VCaP (cell line): ENCODE data around the gene COL3A1.

Experiments used
- H3K27ac ChIP-seq: fragments of 450-650 bp; 2 replicates; pipeline ENCODE4 v1.5.1; 2017
- TF ChIP-seq, protein P1 (sequence below): fragments of 450-650 bp; conservative IDR thresholded peaks from 2 replicates; pipeline ENCODE4 v1.5.1; 2017; ENCODE audit warnings: mild to moderate bottlenecking, moderate library complexity

Gene COL3A1

DNA sequence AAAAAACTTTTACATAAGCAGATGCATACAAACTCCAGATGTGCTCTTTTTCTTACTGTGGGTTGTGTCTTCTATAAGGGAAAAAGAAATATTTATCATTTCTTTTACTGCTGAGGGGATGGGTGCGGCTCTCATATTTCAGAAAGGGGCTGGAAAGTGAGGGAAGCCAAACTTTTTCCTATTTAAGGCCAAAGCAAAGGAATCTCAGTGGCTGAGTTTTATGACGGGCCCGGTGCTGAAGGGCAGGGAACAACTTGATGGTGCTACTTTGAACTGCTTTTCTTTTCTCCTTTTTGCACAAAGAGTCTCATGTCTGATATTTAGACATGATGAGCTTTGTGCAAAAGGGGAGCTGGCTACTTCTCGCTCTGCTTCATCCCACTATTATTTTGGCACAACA is at the start of gene COL3A1:
COL3A1 (plus strand) TSS at position 210 of the 400 bp plus-strand sequence; CDS start at position 327, 117 bp downstream.
- H3K27ac ChIP-seq: no peak within 1 kb of the TSS
- TF ChIP-seq, protein P1, sequence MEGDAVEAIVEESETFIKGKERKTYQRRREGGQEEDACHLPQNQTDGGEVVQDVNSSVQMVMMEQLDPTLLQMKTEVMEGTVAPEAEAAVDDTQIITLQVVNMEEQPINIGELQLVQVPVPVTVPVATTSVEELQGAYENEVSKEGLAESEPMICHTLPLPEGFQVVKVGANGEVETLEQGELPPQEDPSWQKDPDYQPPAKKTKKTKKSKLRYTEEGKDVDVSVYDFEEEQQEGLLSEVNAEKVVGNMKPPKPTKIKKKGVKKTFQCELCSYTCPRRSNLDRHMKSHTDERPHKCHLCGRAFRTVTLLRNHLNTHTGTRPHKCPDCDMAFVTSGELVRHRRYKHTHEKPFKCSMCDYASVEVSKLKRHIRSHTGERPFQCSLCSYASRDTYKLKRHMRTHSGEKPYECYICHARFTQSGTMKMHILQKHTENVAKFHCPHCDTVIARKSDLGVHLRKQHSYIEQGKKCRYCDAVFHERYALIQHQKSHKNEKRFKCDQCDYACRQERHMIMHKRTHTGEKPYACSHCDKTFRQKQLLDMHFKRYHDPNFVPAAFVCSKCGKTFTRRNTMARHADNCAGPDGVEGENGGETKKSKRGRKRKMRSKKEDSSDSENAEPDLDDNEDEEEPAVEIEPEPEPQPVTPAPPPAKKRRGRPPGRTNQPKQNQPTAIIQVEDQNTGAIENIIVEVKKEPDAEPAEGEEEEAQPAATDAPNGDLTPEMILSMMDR: no peak

DNA sequence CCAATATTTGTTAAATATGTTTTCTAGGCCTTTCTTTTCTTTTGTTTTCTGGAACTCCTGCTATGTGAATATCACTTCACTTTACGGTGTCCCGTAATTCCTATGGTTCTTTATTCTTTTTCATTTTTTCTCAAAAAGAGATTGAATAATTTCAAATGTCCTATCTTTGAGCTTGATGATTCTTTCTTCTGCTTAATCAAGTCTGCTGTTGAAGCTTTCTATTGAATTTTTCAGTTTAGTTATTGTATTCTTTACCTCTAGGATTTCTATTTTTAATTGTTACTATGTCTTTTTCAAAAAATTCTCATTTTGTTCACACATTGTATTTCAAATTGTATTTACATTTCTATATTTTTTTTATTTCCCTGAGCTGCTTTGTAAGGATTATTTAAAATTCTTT is 45.5 kb upstream of the COL3A1 start:
- H3K27ac ChIP-seq: no peak overlapping the region
- TF ChIP-seq, protein P1: no peak

DNA sequence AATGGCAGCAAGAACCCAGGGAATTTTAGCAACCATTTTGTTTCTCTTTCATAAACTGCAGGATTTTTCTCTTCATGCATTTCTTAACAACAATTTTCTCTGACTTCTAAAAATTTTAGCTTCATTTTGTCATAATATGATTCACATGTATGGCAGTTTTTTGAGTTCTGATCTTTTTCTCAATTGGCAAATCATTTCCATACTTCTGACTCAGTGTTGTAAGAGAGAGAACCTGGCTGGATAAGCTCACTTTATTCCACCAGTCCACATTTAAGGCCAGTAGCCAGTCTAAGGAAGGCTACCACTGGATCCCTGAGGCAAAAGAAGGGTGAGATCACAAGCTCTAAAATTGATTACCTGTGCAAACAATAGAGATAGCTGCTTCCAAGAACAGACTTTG is 42.8 kb upstream of the COL3A1 start:
- H3K27ac ChIP-seq: no peak overlapping the region
- TF ChIP-seq, protein P1: no peak

- TF ChIP-seq, protein P1: no peak
- H3K27ac ChIP-seq: no peak overlapping the region
Observed at GRCh38 chr2:188937228-188938220, 36.6 kb upstream of the COL3A1 start.

DNA sequence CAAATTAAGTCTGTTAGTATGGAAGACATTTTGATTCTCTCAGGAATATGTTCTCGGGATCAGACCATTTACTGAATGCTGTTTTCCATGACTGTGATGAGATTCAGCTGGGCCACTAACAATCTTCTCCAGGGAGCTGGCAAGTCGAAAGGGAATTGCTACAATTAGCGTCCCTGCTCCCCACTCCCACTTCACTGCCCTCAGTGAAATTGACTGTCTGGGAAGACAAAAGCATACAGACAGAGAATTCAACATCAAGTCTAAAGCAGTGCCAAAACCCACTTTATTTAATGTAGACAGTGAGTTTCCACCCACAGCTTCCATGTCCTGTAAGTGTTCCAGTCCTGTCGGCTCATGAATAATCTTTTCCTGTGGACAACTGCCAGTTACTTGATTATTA is 34.0 kb upstream of the COL3A1 start:
- TF ChIP-seq, protein P1: no peak
- H3K27ac ChIP-seq: no peak overlapping the region

GRCh38 chr2:188944442-188944841 is 29.7 kb upstream of the COL3A1 start:
- H3K27ac ChIP-seq: no peak overlapping the region
- TF ChIP-seq, protein P1: no peak

- no peak overlapping the region for H3K27ac ChIP-seq
- TF ChIP-seq, protein P1: no peak
Observed at GRCh38 chr2:188949046-188949818, 24.9 kb upstream of the COL3A1 start.
